CD4-positive, alpha-beta memory T cell (primary cell): ENCODE measurements around the gene RPL36. TPM values are rescaled to one million over a fixed set of nuclear protein-coding genes. Genes with fewer than 3 reads are reported as not detected.
A peak's percentile ranks its signal among the peaks of the same experiment; 100 is the strongest.

Source experiments
- CTCF ChIA-PET: fragments of 350-600 bp; sonication (Branson Sonifier 250); formaldehyde crosslinking; loops from one replicate; lab custom pipeline; 2021; ENCODE audit warnings: inconsistent platforms; ENCODE audit not compliant: partially characterized antibody; lab: Charles Lee
- POLR2A ChIA-PET: fragments of 350-600 bp; sonication (Branson Sonifier 250); formaldehyde crosslinking; loops from one replicate; lab custom pipeline; 2021; ENCODE audit not compliant: partially characterized antibody; lab: Charles Lee
- DNase-seq, 5 donors: peaks; one replicate each; pipeline versions ENCODE4 v3.0.0 to v3.0.0-alpha.2; 2020 to 2022; ENCODE audit warnings: mixed read lengths in 1 of 5
- H3K27ac ChIP-seq: one replicate; pipeline ENCODE4 v1.7.0; 2013; ENCODE audit warnings: low read depth, low read length
- H3K27me3 ChIP-seq: 2 replicates; pipeline ENCODE4 v1.7.0; 2013; ENCODE audit warnings: mild to moderate bottlenecking, low read length, moderate library complexity; ENCODE audit not compliant: insufficient read depth
- H3K36me3 ChIP-seq: 2 replicates; pipeline ENCODE4 v1.7.0; 2013; ENCODE audit warnings: mild to moderate bottlenecking, low read length, moderate library complexity; ENCODE audit not compliant: insufficient read depth
- H3K4me1 ChIP-seq: 2 replicates; pipeline ENCODE4 v1.7.0; 2013; ENCODE audit warnings: mild to moderate bottlenecking, low read length, moderate library complexity; ENCODE audit not compliant: insufficient read depth
- H3K4me3 ChIP-seq, 2 donors: one replicate each; pipeline ENCODE4 v1.7.0; 2013; ENCODE audit warnings: low read length in 2 of 2, mild to moderate bottlenecking in 1 of 2
- H3K9me3 ChIP-seq, 2 donors: one replicate each; pipeline ENCODE4 v1.7.0; 2013; ENCODE audit warnings: low read length in 2 of 2, control low read depth in 1 of 2; ENCODE audit not compliant: control insufficient read depth in 1 of 2
- H3K27ac Mint-ChIP-seq, 7 donors: one replicate each; pipeline ENCODE4 v1.8.0; 2020 to 2021; ENCODE audit warnings: mixed read lengths in 7 of 7, mild to moderate bottlenecking in 6 of 7, inconsistent platforms in 3 of 7, moderate library complexity in 3 of 7
- H3K27me3 Mint-ChIP-seq, 2 donors: one replicate each; pipeline ENCODE4 v1.8.0; 2020 to 2021; ENCODE audit warnings: mixed read lengths in 2 of 2
- H3K36me3 Mint-ChIP-seq, 2 donors: one replicate each; pipeline ENCODE4 v1.8.0; 2020 to 2021; ENCODE audit warnings: mixed read lengths in 2 of 2, inconsistent platforms in 1 of 2, mild to moderate bottlenecking in 1 of 2
- H3K4me1 Mint-ChIP-seq, 4 donors: one replicate each; pipeline ENCODE4 v1.8.0; 2020 to 2021; ENCODE audit warnings: mixed read lengths in 4 of 4, mild to moderate bottlenecking in 1 of 4
- H3K4me3 Mint-ChIP-seq, 8 donors: one replicate each; pipeline ENCODE4 v1.8.0; 2020 to 2021; ENCODE audit warnings: mixed read lengths in 8 of 8, mild to moderate bottlenecking in 7 of 8, moderate library complexity in 6 of 8, inconsistent platforms in 3 of 8
- H3K9me3 Mint-ChIP-seq, 8 donors: one replicate each; pipeline ENCODE4 v1.8.0; 2020 to 2021; ENCODE audit warnings: mixed read lengths in 8 of 8, mild to moderate bottlenecking in 5 of 8, inconsistent platforms in 3 of 8, moderate library complexity in 1 of 8
- intact Hi-C: fragments of 100-400 bp; cut with micrococcal nuclease; formaldehyde crosslinking; loops from one replicate; pipeline ENCODE4 v1.15.1; 2023
- polyA plus RNA-seq, 2 donors: library from polyadenylated mRNA; unstranded; fragments of 300-500 nt; fragmentation: Illumina TruSeq; gene quantifications; one replicate each; pipeline ENCODE4 v1.2.3, GENCODE V29; 2021
- total RNA-seq, 2 experiments: library from RNA; stranded (reverse); gene quantifications; one replicate each; pipeline ENCODE4 v1.2.3, GENCODE V29; 2021

The RPL36 gene
- total and polyA plus RNA-seq, 4 experiments from 2014 or later = 1,675 to 2,485 (median 1,812) TPM

GRCh38 chr19:5692723-5693194 lies 2.7 kb downstream of the RPL36 start:
- ChIA-PET CTCF (no interaction called here), POLR2A (interaction anchor here (1.0 to 1.6 kb wide), 2 partner anchors 28 to 70 kb away, joined by 3 to 4 read pairs; partner anchors contain the start of genes CATSPERD, SAFB and SAFB2)
- Mint-ChIP-seq H3K36me3 (peaks cover 0 to 51% of the 10 kb centered on the region in 2 donors), H3K4me3 (peak overlapping the region; percentile 29 to 97 (median 54)), H3K27me3 (no peaks in the 10 kb centered on the region), H3K4me1 (peaks cover 16 to 37% (median 23%) of the 10 kb centered on the region in 4 donors), H3K9me3 (peaks cover 0 to 5% (median 0%) of the 10 kb centered on the region in 8 donors), H3K27ac (peak overlapping the region in 6 of 7 donors; percentile 4 to 100 (median 84))
- intact Hi-C loops = no loop called here
- H3K27me3 ChIP-seq = no peaks in the 10 kb centered on the region
- peaks cover 40% of the 10 kb centered on the region for H3K36me3 ChIP-seq
- no peak overlapping the region for H3K4me3 ChIP-seq
- DNase-seq = no peak
- H3K4me1 ChIP-seq = peaks cover 27% of the 10 kb centered on the region
- no peaks in the 10 kb centered on the region for H3K9me3 ChIP-seq
- peak overlapping the region; percentile 83 for H3K27ac ChIP-seq

- intact Hi-C loops = no loop called here
- Mint-ChIP-seq H3K27me3 (no peaks in the 10 kb centered on the region), H3K4me1 (peaks cover 12 to 31% (median 21%) of the 10 kb centered on the region in 4 donors), H3K9me3 (peaks cover 0 to 5% (median 0%) of the 10 kb centered on the region in 8 donors), H3K36me3 (peaks cover 0 to 51% of the 10 kb centered on the region in 2 donors), H3K27ac (peak overlapping the region in 5 of 7 donors; percentile 8 to 100 (median 65)), H3K4me3 (no peak overlapping the region)
- ChIA-PET POLR2A (interaction anchor here (1.0 to 1.6 kb wide), 2 partner anchors 27 to 71 kb away, joined by 3 to 4 read pairs; partner anchors contain the start of genes CATSPERD, SAFB and SAFB2), CTCF (no interaction called here)
- Histone ChIP-seq H3K4me3 (no peak overlapping the region), H3K27me3 (no peaks in the 10 kb centered on the region), H3K36me3 (peaks cover 40% of the 10 kb centered on the region), H3K9me3 (no peaks in the 10 kb centered on the region), H3K4me1 (peaks cover 24% of the 10 kb centered on the region), H3K27ac (no peak overlapping the region)
- no peak for DNase-seq
Measured at GRCh38 chr19:5693195-5694166, 3.4 kb downstream of the RPL36 start.

DNA sequence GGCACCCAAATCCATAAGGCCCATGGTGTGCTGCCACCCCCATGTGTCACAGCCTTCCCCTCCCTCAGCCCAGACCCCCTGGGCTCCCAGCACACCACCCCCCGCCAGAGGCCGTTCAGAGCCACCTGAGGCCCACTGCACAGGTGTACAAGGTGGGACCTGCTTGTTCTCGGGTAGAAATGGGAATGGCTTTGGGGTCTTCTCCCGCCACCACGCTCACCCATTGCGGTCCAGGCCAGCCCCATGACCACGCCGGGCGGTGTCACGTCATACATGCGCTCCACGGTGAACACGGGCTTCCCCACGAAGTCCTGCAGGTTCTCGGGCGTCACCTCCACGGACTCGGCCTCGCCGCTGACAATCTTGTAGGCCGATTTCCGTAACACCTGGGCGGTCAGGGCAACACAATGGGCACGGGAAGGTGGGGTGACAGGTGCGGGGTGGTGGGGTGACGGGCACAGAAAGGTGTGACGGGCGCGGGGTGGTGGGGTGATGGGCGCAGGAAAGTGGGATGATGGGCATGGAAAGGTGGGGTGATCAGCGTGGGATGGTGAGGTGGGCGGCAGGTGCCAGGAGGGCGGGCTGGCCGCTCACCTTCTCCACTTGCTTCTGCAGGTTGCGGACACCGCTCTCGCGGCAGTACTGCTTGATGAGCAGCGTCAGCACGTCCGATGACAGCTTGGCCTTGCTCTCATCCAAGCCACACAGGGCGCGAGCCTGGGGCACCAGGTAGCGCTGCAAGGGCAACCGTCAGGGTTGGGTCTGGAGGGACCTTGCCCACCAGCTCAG lies 4.3 kb downstream of the RPL36 start:
- no peak overlapping the region for H3K4me3 ChIP-seq
- Mint-ChIP-seq H3K4me3 (no peak overlapping the region), H3K4me1 (peaks cover 10 to 30% (median 20%) of the 10 kb centered on the region in 4 donors), H3K27ac (peak overlapping the region in 5 of 7 donors; percentile 8 to 100 (median 60)), H3K27me3 (no peaks in the 10 kb centered on the region), H3K9me3 (peaks cover 0 to 5% (median 0%) of the 10 kb centered on the region in 8 donors), H3K36me3 (peaks cover 0 to 58% of the 10 kb centered on the region in 2 donors)
- no peak overlapping the region for H3K27ac ChIP-seq
- no peak for DNase-seq
- H3K9me3 ChIP-seq = no peaks in the 10 kb centered on the region
- peaks cover 24% of the 10 kb centered on the region for H3K4me1 ChIP-seq
- intact Hi-C loops = no loop called here
- H3K36me3 ChIP-seq = peaks cover 47% of the 10 kb centered on the region
- ChIA-PET CTCF (no interaction called here), POLR2A (interaction anchor here (1.1 to 1.6 kb wide), 3 partner anchors 25 to 26 kb away, joined by 3 to 4 read pairs (median 3); partner anchors contain the start of genes CATSPERD and LONP1)
- H3K27me3 ChIP-seq = no peaks in the 10 kb centered on the region

DNA sequence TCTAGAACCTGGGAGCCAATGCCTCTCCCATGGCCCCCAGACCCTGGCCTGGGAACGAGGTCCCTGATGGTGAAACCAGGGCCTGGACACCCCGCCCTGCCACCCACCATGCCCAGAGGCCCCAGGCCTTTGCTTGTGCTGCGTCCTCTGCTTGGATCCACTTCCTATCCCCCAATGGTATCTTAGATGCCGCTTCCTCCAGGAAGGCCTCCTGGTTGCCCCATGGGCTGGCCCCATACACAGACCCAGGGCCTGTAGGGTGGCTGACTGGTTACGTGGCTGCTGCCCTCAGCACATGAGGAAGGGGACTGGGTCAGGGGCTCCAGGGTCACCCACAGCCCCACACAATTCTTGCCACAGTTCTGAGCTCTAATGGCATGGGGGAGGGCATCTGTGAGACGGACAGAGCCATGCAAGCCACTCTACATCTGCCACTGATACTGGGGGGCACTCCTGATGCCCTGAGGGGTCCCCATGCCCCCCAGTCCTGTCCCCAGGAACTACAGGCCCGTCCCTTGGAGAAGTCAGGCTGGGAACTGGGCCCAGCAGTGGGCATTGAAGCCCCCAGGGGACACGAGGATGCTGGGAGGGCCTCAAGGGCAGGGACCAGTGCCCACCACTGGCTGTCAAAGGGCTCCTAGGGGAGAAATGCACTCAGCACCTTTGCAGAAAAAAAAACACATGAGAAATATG lies 5.0 kb downstream of the RPL36 start:
- Histone ChIP-seq H3K27me3 (no peaks in the 10 kb centered on the region), H3K4me1 (peaks cover 19% of the 10 kb centered on the region), H3K36me3 (peaks cover 47% of the 10 kb centered on the region), H3K27ac (no peak overlapping the region), H3K4me3 (no peak overlapping the region), H3K9me3 (no peaks in the 10 kb centered on the region)
- DNase-seq = no peak
- ChIA-PET CTCF (no interaction called here), POLR2A (interaction anchor here (1.1 to 1.3 kb wide), 3 partner anchors 8 to 25 kb away, joined by 3 to 4 read pairs (median 4); partner anchors contain the start of genes CATSPERD and LONP1)
- H3K4me3 Mint-ChIP-seq = no peak overlapping the region
- H3K27me3 Mint-ChIP-seq = no peaks in the 10 kb centered on the region
- H3K4me1 Mint-ChIP-seq = peaks cover 7 to 25% (median 15%) of the 10 kb centered on the region in 4 donors
- H3K27ac Mint-ChIP-seq = peak overlapping the region in 2 of 7 donors; percentile 29 to 48
- intact Hi-C loops = no loop called here
- H3K9me3 Mint-ChIP-seq = peaks cover 0 to 5% (median 0%) of the 10 kb centered on the region in 8 donors
- H3K36me3 Mint-ChIP-seq = peaks cover 0 to 54% of the 10 kb centered on the region in 2 donors

DNA sequence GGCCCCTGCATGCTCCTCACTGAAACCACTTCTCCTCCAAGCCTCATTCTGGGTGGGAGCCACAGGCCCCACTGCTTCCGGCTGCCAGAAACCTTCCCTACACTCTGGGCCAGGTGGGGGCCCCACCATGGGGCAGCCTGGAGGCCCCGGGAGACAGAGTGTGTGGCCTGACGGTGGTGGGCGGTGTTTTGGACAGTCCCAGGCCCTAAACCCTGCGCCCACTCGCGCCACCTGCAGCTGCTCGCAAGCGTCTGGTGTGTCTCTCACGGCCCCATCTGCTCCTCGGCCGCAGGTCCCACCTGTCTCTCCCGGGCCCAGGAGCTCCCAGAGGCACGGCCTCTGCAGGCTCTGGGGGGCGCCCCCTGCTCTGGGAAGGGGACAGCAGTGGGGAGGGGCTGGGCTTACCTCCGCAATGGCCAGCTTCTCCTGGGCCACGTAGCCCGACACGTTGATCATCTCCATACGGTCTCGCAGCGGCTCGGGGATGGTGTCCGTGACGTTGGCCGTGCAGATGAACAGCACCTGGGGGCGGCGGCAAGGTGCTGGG lies 5.6 kb downstream of the RPL36 start:
- intact Hi-C loops = no loop called here

More for the DNA sequence above, 5.6 kb downstream of the RPL36 start:
- Histone ChIP-seq H3K4me3 (no peak overlapping the region), H3K27ac (no peak overlapping the region), H3K9me3 (no peaks in the 10 kb centered on the region), H3K4me1 (peaks cover 19% of the 10 kb centered on the region), H3K36me3 (peaks cover 47% of the 10 kb centered on the region), H3K27me3 (no peaks in the 10 kb centered on the region)
- Mint-ChIP-seq H3K36me3 (peaks cover 0 to 50% of the 10 kb centered on the region in 2 donors), H3K27me3 (no peaks in the 10 kb centered on the region), H3K4me1 (peaks cover 4 to 19% (median 11%) of the 10 kb centered on the region in 4 donors), H3K27ac (peak overlapping the region in 1 of 7 donors; percentile 48), H3K9me3 (no peaks in the 10 kb centered on the region), H3K4me3 (no peak overlapping the region)
- DNase-seq = no peak
- ChIA-PET POLR2A (interaction anchor here (0.6 to 1.3 kb wide), 4 partner anchors 9 to 24 kb away, joined by 3 to 4 read pairs (median 4); partner anchors contain the start of genes CATSPERD and LONP1), CTCF (no interaction called here)
